Muscle layer of duodenum (tissue), 2 donors: Measurements from ENCODE around the gene MAML2.
"Not testable (repeated sequence)": the region's sequence is repeated elsewhere in the genome, so short reads cannot be mapped to it uniquely, and the experiment has no call there.

Experiments
- H3K27ac ChIP-seq: one replicate; pipeline ENCODE4 v1.7.0; 2013; ENCODE audit warnings: mild to moderate bottlenecking, low read length
- H3K27me3 ChIP-seq: one replicate; pipeline ENCODE4 v1.7.0; 2013; ENCODE audit warnings: low read depth, mild to moderate bottlenecking, control low read depth, low read length
- H3K36me3 ChIP-seq, 2 donors: one replicate each; pipeline ENCODE4 v1.7.0; 2013; ENCODE audit warnings: low read length in 2 of 2, control low read depth in 1 of 2, mild to moderate bottlenecking in 1 of 2; ENCODE audit not compliant: insufficient read depth in 2 of 2, control insufficient read depth in 1 of 2
- H3K4me1 ChIP-seq, 2 donors: one replicate each; pipeline ENCODE4 v1.7.0; 2013; ENCODE audit warnings: low read length in 2 of 2, mild to moderate bottlenecking in 2 of 2, control low read depth in 1 of 2, moderate library complexity in 1 of 2; ENCODE audit not compliant: insufficient read depth in 2 of 2, control insufficient read depth in 1 of 2
- H3K4me3 ChIP-seq, 2 donors: one replicate each; pipeline ENCODE4 v1.7.0; 2013; ENCODE audit warnings: low read length in 2 of 2, low read depth in 1 of 2, mild to moderate bottlenecking in 1 of 2
- H3K9me3 ChIP-seq, 2 donors: one replicate each; pipeline ENCODE4 v1.7.0; 2013; ENCODE audit warnings: low read length in 2 of 2, control low read depth in 1 of 2, mild to moderate bottlenecking in 1 of 2; ENCODE audit not compliant: control insufficient read depth in 1 of 2
- donor health status: healthy.

The MAML2 gene

GRCh38 chr11:96189351-96189750 is 153.6 kb downstream of the MAML2 start:
- H3K36me3 ChIP-seq = no peaks in the 10 kb centered on the region

GRCh38 chr11:96188243-96189006 is 154.6 kb downstream of the MAML2 start:
- Histone ChIP-seq H3K27me3 (no peaks in the 10 kb centered on the region), H3K4me3 (no peak overlapping the region), H3K4me1 (peaks cover 0 to 10% of the 10 kb centered on the region in 2 donors), H3K9me3 (no peaks in the 10 kb centered on the region), H3K27ac (peak overlapping the region; percentile 45), H3K36me3 (no peaks in the 10 kb centered on the region)

More at GRCh38 chr11:96189351-96189750, 153.6 kb downstream of the MAML2 start:
- peaks cover 6 to 10% of the 10 kb centered on the region in 2 donors for H3K4me1 ChIP-seq
- H3K27me3 ChIP-seq = no peaks in the 10 kb centered on the region
- H3K4me3 ChIP-seq = no peak overlapping the region
- no peaks in the 10 kb centered on the region for H3K9me3 ChIP-seq
- no peak overlapping the region for H3K27ac ChIP-seq

GRCh38 chr11:96187822-96188221 is 155.2 kb downstream of the MAML2 start:
- H3K27ac ChIP-seq = peak overlapping the region; percentile 45
- H3K9me3 ChIP-seq = no peaks in the 10 kb centered on the region
- H3K4me1 ChIP-seq = peaks cover 0 to 10% of the 10 kb centered on the region in 2 donors

GRCh38 chr11:96186806-96187205 is 156.2 kb downstream of the MAML2 start:
- no peaks in the 10 kb centered on the region for H3K36me3 ChIP-seq
- peaks cover 0 to 7% of the 10 kb centered on the region in 2 donors for H3K4me1 ChIP-seq
- H3K27ac ChIP-seq = no peak overlapping the region
- H3K9me3 ChIP-seq = no peaks in the 10 kb centered on the region
- H3K4me3 ChIP-seq = no peak overlapping the region
- H3K27me3 ChIP-seq = no peaks in the 10 kb centered on the region

More at GRCh38 chr11:96187822-96188221, 155.2 kb downstream of the MAML2 start:
- Histone ChIP-seq H3K4me3 (no peak overlapping the region), H3K36me3 (no peaks in the 10 kb centered on the region), H3K27me3 (no peaks in the 10 kb centered on the region)

- Histone ChIP-seq H3K9me3 (no peaks in the 10 kb centered on the region), H3K4me3 (no peak overlapping the region), H3K36me3 (no peaks in the 10 kb centered on the region), H3K4me1 (peaks cover 0 to 7% of the 10 kb centered on the region in 2 donors), H3K27me3 (no peaks in the 10 kb centered on the region), H3K27ac (no peak overlapping the region)
These were observed 157.7 kb downstream of the MAML2 start for GRCh38 chr11:96185220-96185768.

GRCh38 chr11:96180937-96181336 is 162.1 kb downstream of the MAML2 start:
- H3K27me3 ChIP-seq, H3K4me1 ChIP-seq, H3K27ac ChIP-seq, H3K9me3 ChIP-seq, H3K4me3 ChIP-seq, H3K36me3 ChIP-seq: not testable (repeated sequence)

GRCh38 chr11:96180341-96180740 is 162.7 kb downstream of the MAML2 start:
- H3K4me3 ChIP-seq = no peak overlapping the region
- H3K4me1 ChIP-seq = no peaks in the 10 kb centered on the region
- no peaks in the 10 kb centered on the region for H3K36me3 ChIP-seq
- no peak overlapping the region for H3K27ac ChIP-seq
- no peaks in the 10 kb centered on the region for H3K9me3 ChIP-seq
- H3K27me3 ChIP-seq = no peaks in the 10 kb centered on the region

- Histone ChIP-seq H3K4me3 (no peak overlapping the region), H3K36me3 (no peaks in the 10 kb centered on the region), H3K9me3 (no peaks in the 10 kb centered on the region), H3K27me3 (no peaks in the 10 kb centered on the region), H3K4me1 (no peaks in the 10 kb centered on the region), H3K27ac (no peak overlapping the region)
These were observed 163.1 kb downstream of the MAML2 start for GRCh38 chr11:96179905-96180304.

GRCh38 chr11:96178887-96179279 is 164.1 kb downstream of the MAML2 start:
- Histone ChIP-seq H3K27ac (no peak overlapping the region), H3K27me3 (no peaks in the 10 kb centered on the region), H3K36me3 (no peaks in the 10 kb centered on the region), H3K9me3 (no peaks in the 10 kb centered on the region), H3K4me1 (no peaks in the 10 kb centered on the region), H3K4me3 (no peak overlapping the region)

GRCh38 chr11:96178049-96178886 is 164.7 kb downstream of the MAML2 start:
- H3K4me3 ChIP-seq = no peak overlapping the region
- no peak overlapping the region for H3K27ac ChIP-seq
- H3K9me3 ChIP-seq = no peaks in the 10 kb centered on the region
- no peaks in the 10 kb centered on the region for H3K27me3 ChIP-seq
- H3K4me1 ChIP-seq = no peaks in the 10 kb centered on the region
- H3K36me3 ChIP-seq = no peaks in the 10 kb centered on the region

GRCh38 chr11:96177146-96177545 is 165.8 kb downstream of the MAML2 start:
- no peaks in the 10 kb centered on the region for H3K9me3 ChIP-seq
- no peaks in the 10 kb centered on the region for H3K27me3 ChIP-seq
- H3K27ac ChIP-seq = no peak overlapping the region
- H3K4me3 ChIP-seq = no peak overlapping the region
- H3K4me1 ChIP-seq = no peaks in the 10 kb centered on the region
- H3K36me3 ChIP-seq = no peaks in the 10 kb centered on the region
